OCI-LY3 (cell line): ENCODE data around the gene PHF21B.

Source experiments
- H2AFZ ChIP-seq: fragments of 200-600, 300-600 bp; shearing (Covaris generic); 2 replicates; pipeline ENCODE4 v1.6.0; 2014; ENCODE audit warnings: antibody characterized with exemption, low read depth, low read length
- H3K27ac ChIP-seq: fragments of 200-600, 300-600 bp; sonication (generic); 2 replicates; pipeline ENCODE4 v1.5.1; 2014; ENCODE audit warnings: mild to moderate bottlenecking, low read length, moderate library complexity, mixed read lengths
- H3K27me3 ChIP-seq: fragments of 200-600, 300-600 bp; sonication (generic); 2 replicates; pipeline ENCODE4 v1.6.1; 2014; ENCODE audit warnings: low read depth, low read length, mixed read lengths
- H3K36me3 ChIP-seq: fragments of 200-600, 300-600 bp; sonication (generic); replicated peaks from 2 replicates; pipeline ENCODE3; 2014; ENCODE audit warnings: low read depth, low read length, mixed read lengths
- H3K4me1 ChIP-seq: fragments of 300-600, 200-600 bp; sonication (generic); 2 replicates; pipeline ENCODE4 v1.6.1; 2014; ENCODE audit warnings: low read length, mixed read lengths
- H3K4me2 ChIP-seq: fragments of 200-600, 300-600 bp; sonication (generic); 2 replicates; pipeline ENCODE4 v1.6.1; 2014; ENCODE audit warnings: low read length, mixed read lengths
- H3K4me3 ChIP-seq: fragments of 300-600, 200-600 bp; sonication (generic); 2 replicates; pipeline ENCODE4 v1.5.1; 2014; ENCODE audit warnings: antibody characterized with exemption, mild to moderate bottlenecking, low read length, moderate library complexity
- H3K79me2 ChIP-seq: fragments of 300-600, 200-600 bp; shearing (Covaris generic); 2 replicates; pipeline ENCODE4 v1.6.1; 2014; ENCODE audit warnings: mild to moderate bottlenecking, low read length, mixed read lengths
- H3K9ac ChIP-seq: fragments of 300-600, 200-600 bp; shearing (Covaris generic); 2 replicates; pipeline ENCODE4 v1.6.0; 2014; ENCODE audit warnings: mild to moderate bottlenecking, low read length, moderate library complexity
- H3K9me3 ChIP-seq: fragments of 200-600, 300-600 bp; shearing (Covaris generic); 2 replicates; pipeline ENCODE4 v1.6.1; 2014; ENCODE audit warnings: low read length, mixed read lengths; ENCODE audit not compliant: insufficient read depth
- H4K20me1 ChIP-seq: fragments of 200-600, 300-600 bp; sonication (generic); 2 replicates; pipeline ENCODE4 v1.6.1; 2016; ENCODE audit warnings: low read length, mixed read lengths; ENCODE audit not compliant: insufficient read depth
- EZH2phosphoT487 ChIP-seq: fragments of 200-600 bp; shearing (Covaris generic); IDR thresholded peaks from 2 replicates; pipeline ENCODE4 v1.6.1; 2018; ENCODE audit warnings: antibody characterized with exemption, mixed run types, low read depth
- TF ChIP-seq, protein P1 (sequence below): fragments of 200-600, 300-600 bp; sonication (generic); IDR thresholded peaks from 2 replicates; pipeline ENCODE4 v1.5.1; 2014; ENCODE audit warnings: antibody characterized with exemption, low read length, low read depth

PHF21B gene

DNA sequence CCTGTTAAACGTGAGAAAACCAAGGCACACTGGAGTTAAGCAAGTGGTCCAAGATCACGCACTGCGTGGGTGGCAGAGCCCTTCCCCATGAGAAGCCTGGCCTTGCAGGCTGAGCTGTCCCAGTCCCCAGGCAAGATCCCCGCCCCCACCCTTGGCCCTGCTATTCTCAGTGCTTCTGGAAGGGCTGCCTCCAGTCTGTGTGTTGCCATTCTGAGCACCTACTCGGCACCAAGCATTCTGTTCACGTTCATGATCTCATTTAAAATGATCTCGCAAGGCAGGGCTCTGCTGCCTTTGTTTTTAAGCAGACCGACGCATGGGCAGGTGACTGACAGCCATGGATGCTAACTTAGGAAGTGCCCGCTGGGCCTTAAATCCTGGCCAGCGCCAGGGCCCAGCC is 62.8 kb downstream of the PHF21B start:
- peaks cover 9% of the 10 kb centered on the region for H3K79me2 ChIP-seq

DNA sequence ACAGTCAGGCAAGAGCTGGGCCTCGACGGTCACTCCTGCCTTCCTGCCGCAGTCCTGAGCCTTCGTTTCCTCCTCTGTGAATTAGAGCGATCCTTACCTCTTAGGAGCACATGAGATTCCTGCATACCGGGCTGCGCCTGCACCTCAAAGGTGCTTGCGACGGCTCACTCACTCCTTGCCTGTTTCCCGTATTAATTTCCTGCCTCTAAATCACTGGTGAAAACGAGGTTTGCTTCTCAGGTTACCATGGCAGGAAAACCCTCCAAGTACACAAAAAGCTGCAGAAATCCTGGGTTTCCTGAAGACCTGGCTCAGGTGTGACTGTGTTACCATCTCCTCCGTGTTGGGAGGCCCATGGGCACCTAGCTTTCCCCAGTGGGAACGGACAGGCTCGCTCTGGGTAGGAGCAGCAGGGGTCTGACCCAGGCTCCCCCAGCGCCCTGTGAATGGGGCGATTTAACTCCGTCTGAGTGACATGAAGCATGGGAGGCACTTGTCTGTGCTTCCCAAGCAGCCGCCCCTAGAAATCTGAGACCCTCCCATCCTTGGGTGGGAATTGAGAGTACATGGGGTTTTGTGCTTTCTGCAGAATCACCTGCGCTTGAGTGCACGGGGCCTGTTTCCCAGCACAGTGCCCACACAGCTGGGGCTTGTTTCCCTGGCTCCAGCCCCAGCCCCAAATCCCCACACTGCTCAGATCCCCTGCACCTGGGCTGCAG is 64.8 kb downstream of the PHF21B start:
- Histone ChIP-seq H3K27me3 (no peaks in the 10 kb centered on the region), H4K20me1 (peaks cover 4% of the 10 kb centered on the region; the same call in 1 of the 2 replicates), H3K9me3 (no peaks in the 10 kb centered on the region), H3K27ac (no peak overlapping the region), H3K9ac (no peak overlapping the region), H3K4me1 (no peaks in the 10 kb centered on the region), H3K4me3 (no peak overlapping the region), H2AFZ (no peak overlapping the region), H3K36me3 (no peaks in the 10 kb centered on the region), H3K4me2 (no peak overlapping the region), H3K79me2 (no peaks in the 10 kb centered on the region)
- TF ChIP-seq, protein P1, sequence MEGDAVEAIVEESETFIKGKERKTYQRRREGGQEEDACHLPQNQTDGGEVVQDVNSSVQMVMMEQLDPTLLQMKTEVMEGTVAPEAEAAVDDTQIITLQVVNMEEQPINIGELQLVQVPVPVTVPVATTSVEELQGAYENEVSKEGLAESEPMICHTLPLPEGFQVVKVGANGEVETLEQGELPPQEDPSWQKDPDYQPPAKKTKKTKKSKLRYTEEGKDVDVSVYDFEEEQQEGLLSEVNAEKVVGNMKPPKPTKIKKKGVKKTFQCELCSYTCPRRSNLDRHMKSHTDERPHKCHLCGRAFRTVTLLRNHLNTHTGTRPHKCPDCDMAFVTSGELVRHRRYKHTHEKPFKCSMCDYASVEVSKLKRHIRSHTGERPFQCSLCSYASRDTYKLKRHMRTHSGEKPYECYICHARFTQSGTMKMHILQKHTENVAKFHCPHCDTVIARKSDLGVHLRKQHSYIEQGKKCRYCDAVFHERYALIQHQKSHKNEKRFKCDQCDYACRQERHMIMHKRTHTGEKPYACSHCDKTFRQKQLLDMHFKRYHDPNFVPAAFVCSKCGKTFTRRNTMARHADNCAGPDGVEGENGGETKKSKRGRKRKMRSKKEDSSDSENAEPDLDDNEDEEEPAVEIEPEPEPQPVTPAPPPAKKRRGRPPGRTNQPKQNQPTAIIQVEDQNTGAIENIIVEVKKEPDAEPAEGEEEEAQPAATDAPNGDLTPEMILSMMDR = no peak
- no peak for TF ChIP-seq EZH2phosphoT487

More for the DNA sequence above, 62.8 kb downstream of the PHF21B start:
- H3K4me2 ChIP-seq = no peak overlapping the region
- 0 out of 2 replicates have a peak, but pooled peaks cover 4% of the 10 kb centered on the region for H3K9me3 ChIP-seq
- no peak overlapping the region for H3K9ac ChIP-seq
- no peaks in the 10 kb centered on the region for H3K4me1 ChIP-seq
- no peak overlapping the region for H3K27ac ChIP-seq
- no peaks in the 10 kb centered on the region for H3K27me3 ChIP-seq
- H4K20me1 ChIP-seq = peaks cover 5% of the 10 kb centered on the region; the same call in 1 of the 2 replicates
- H3K4me3 ChIP-seq = no peak overlapping the region
- no peak overlapping the region for H2AFZ ChIP-seq
- TF ChIP-seq, protein P1 = no peak
- TF ChIP-seq EZH2phosphoT487 = no peak
- peaks cover 5% of the 10 kb centered on the region for H3K36me3 ChIP-seq

DNA sequence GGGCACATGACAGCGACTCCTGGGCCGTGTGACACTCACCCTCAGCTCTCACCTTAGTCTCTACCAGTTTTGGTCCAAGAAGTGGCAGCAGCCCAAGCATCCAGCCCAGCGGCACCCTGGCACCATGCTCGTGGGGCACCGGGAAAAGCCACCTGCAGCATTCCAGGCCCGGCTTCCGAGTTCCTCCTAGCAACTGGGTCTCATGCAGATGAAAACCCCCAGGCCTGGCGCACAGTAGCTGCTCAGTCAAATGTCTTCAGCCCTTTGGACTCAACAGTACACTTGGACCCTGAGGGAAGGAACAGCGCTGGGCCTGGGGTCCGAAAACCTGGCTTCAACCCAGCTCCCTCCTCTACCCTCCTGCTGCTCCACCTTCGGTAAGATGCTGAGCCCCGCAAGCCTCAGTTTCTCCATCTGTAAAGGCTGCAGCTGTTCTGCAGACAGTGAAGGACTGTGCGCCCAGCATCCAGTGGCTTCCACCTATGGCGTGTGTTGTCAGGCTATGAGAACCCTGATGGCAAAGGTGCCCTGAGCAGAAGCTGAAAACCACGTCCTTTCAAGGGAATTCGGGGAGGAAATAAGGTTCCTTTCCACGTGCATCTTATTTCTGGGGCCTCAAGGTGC is 66.0 kb downstream of the PHF21B start:
- Histone ChIP-seq H4K20me1 (peaks cover 10% of the 10 kb centered on the region; the same call in 1 of the 2 replicates), H3K4me2 (no peak overlapping the region), H2AFZ (no peak overlapping the region), H3K79me2 (no peaks in the 10 kb centered on the region), H3K36me3 (no peaks in the 10 kb centered on the region), H3K27ac (no peak overlapping the region), H3K9ac (no peak overlapping the region), H3K4me3 (no peak overlapping the region), H3K4me1 (no peaks in the 10 kb centered on the region), H3K9me3 (no peaks in the 10 kb centered on the region), H3K27me3 (no peaks in the 10 kb centered on the region)
- no peak for TF ChIP-seq EZH2phosphoT487
- TF ChIP-seq, protein P1 = no peak

DNA sequence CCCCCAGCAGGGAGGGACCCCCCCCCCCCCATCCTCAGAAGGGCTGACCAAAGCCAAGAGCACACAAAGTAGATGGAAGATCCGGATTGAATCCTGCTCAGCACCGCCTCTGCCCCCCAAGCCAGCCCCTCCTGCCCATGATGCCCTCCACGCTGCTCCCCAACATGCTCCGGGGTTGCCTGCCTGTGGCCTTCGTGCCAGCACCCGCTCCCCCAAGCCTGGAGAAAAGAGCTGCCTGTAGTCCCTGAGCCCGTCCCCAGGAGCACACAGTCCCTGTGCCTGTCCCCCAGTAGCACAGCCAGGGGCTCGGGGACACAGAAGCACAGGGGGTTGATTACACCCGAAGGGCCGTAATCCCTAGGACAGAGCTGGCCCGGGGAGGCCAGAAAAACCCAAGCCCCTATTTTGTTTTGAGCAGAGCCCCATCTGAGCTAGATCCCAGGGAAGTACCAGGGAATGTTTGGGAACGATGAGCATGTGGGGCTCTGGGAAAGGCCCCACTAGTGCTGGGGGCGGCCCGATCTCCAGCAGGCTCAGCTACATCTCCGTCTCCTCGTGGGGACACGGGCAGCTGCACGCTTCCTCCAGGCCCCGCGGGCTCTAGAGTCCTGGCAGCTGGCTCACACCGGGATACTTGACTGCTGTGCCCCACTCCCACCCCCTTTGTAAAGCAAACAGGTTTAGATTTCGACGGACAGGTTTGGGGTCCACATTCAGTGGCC is 66.7 kb downstream of the PHF21B start:
- H3K79me2 ChIP-seq = no peaks in the 10 kb centered on the region
- H2AFZ ChIP-seq = no peak overlapping the region
- no peaks in the 10 kb centered on the region for H3K9me3 ChIP-seq
- H4K20me1 ChIP-seq = peaks cover 10% of the 10 kb centered on the region; the same call in 1 of the 2 replicates
- H3K27ac ChIP-seq = no peak overlapping the region
- no peak for TF ChIP-seq EZH2phosphoT487
- TF ChIP-seq, protein P1 = no peak
- no peak overlapping the region for H3K9ac ChIP-seq
- H3K4me3 ChIP-seq = no peak overlapping the region
- no peaks in the 10 kb centered on the region for H3K27me3 ChIP-seq
- H3K36me3 ChIP-seq = no peaks in the 10 kb centered on the region
- H3K4me2 ChIP-seq = no peak overlapping the region
- no peaks in the 10 kb centered on the region for H3K4me1 ChIP-seq
